Left lung (tissue), 10 donors: ENCODE data around the gene AURKB. TPM values are rescaled to one million over a fixed set of nuclear protein-coding genes. Genes with fewer than 3 reads are reported as not detected.
A peak's percentile ranks its signal among the peaks of the same experiment; 100 is the strongest.
"Not testable (repeated sequence)": the region's sequence is repeated elsewhere in the genome, so short reads cannot be mapped to it uniquely, and the experiment has no call there.

Source experiments
- ATAC-seq: fragments of 200-7000 bp; cut with Tn5 transposase; one replicate; pipeline ENCODE4 v1.9.1; 2020; ENCODE audit warnings: moderate library complexity
- DNase-seq, 4 donors: peaks; one replicate each; pipeline ENCODE4 v3.0.0-alpha.2; 2013 to 2020
- H3K27ac ChIP-seq, 2 donors: fragments of 200-600 bp; sonication (generic) in 1 of 2; one replicate each; pipeline versions ENCODE4 v1.5.0 to v1.8.0; 2020 to 2021
- H3K27me3 ChIP-seq, 2 donors: fragments of 200-600 bp; sonication (generic) in 1 of 2; one replicate each; pipeline versions ENCODE4 v1.5.0 to v1.8.0; 2020 to 2021
- H3K36me3 ChIP-seq, 2 donors: fragments of 200-600 bp; sonication (generic) in 1 of 2; one replicate each; pipeline versions ENCODE4 v1.5.0 to v1.8.0; 2020 to 2021
- H3K4me1 ChIP-seq, 2 donors: fragments of 200-600 bp; one replicate each; pipeline ENCODE4 v1.8.0; 2021
- H3K4me3 ChIP-seq, 2 donors: fragments of 200-600 bp; sonication (generic) in 1 of 2; one replicate each; pipeline versions ENCODE4 v1.5.0 to v1.8.0; 2020 to 2021; ENCODE audit warnings: mild to moderate bottlenecking in 1 of 2
- H3K9me3 ChIP-seq, 2 donors: fragments of 200-600 bp; sonication (generic) in 1 of 2; one replicate each; pipeline versions ENCODE4 v1.5.0 to v1.8.0; 2020 to 2021
- intact Hi-C, 2 donors: fragments of 100-400 bp; cut with DNase I; formaldehyde crosslinking; loops; one replicate each; pipeline versions ENCODE4 v1.11.2 to v1.14.2; 2022
- polyA plus RNA-seq, 6 donors: library from polyadenylated mRNA; unstranded; fragments of 120-200 nt; gene quantifications; one replicate each; pipeline ENCODE4 v1.2.1, GENCODE V29; 2013; ENCODE audit not compliant: insufficient read length in 6 of 6
- total RNA-seq, 2 donors: library from RNA; stranded (reverse); fragmentation: NEBNext Ultra II Directional; extraction: Animal tissue kit (Norgen Biotek cat#: 25700); gene quantifications; one replicate each; pipeline ENCODE4 v1.2.1, GENCODE V29; 2021
- TF ChIP-seq, protein P1 (sequence below), 2 donors: fragments of 200-600 bp; sonication (generic) in 1 of 2; IDR thresholded peaks; one replicate each; pipeline versions ENCODE4 v1.5.0 to v1.8.0; 2021; ENCODE audit warnings: antibody characterized with exemption in 2 of 2
- donor health status: DM: no; HTN: yes; CAD: no.
- donor health status: DM: no; HTN: no; CAD: no.

AURKB gene
- total and polyA plus RNA-seq, 8 donors = 2.7 to 58.0 (median 31.8) TPM

DNA sequence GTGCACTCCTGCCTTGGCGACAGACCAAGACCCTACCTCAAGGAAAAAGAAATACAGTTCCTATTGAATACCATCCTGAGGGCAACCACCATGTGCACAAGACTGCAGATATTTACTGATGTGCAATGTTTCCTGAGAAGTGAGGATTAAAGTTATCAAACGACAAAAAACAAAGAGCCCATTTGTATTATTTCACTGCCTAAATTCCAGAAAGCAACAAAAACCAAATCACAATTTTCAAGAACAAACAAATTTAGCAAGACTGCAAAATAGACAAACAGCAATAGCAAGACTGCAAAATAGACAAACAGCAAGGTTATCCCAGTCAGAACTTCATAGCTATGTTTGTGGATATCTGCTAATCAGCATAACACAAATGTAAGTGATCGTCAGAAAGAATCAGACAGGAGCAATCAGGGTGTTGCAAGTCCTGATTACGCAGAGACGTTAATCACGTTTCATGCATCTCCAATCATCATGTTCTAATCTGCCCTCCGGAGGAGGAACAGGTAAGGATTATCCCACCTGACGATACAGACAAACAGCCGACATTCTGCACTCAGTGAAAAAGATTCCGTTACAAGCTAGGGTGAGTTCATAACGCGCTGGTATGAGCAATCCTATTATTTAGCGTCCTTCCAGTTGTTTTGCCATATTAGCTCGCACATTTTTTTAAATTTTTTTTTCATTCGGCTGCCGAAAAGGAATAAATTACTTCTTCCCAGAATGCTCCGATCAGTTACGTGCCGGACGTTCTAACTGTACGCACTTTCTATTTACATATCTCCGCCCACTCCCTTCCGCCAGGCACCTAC lies 37.1 kb downstream of the AURKB start:
- H3K4me1 ChIP-seq = peaks cover 15 to 35% of the 10 kb centered on the region in 2 donors
- intact Hi-C loops = no loop called here
- no peaks in the 10 kb centered on the region for H3K36me3 ChIP-seq

DNA sequence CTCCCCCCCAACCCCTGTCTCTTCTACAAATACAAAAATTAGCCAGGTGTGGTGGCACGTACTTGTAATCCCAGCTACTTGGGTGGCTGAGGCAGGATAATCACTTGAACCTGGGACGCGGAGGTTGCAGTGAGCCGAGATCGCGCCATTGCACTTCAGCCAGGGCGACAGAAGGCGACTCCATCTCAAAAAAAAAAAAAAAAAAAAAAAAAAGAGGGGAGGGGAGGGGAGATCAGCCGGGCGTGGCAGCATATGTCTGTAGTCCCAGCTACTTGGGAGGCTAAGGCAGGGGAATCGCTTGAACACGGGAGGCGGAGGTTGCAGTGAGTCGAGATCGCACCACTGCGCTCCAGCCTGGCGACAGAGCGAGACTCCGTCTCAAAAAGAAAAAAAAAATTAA lies 40.2 kb downstream of the AURKB start:
- H3K4me3 ChIP-seq, DNase-seq, H3K36me3 ChIP-seq, H3K9me3 ChIP-seq, intact Hi-C loops, H3K27me3 ChIP-seq, ATAC-seq, H3K27ac ChIP-seq: not testable (repeated sequence)
- H3K4me1 ChIP-seq = peaks cover 0 to 21% of the 10 kb centered on the region in 2 donors

More for the DNA sequence above, 37.1 kb downstream of the AURKB start:
- Histone ChIP-seq H3K9me3 (no peaks in the 10 kb centered on the region), H3K27me3 (no peaks in the 10 kb centered on the region), H3K27ac (peak overlapping the region; percentile 90 to 93), H3K4me3 (peak overlapping the region; percentile 21 to 32)
- TF ChIP-seq, protein P1, sequence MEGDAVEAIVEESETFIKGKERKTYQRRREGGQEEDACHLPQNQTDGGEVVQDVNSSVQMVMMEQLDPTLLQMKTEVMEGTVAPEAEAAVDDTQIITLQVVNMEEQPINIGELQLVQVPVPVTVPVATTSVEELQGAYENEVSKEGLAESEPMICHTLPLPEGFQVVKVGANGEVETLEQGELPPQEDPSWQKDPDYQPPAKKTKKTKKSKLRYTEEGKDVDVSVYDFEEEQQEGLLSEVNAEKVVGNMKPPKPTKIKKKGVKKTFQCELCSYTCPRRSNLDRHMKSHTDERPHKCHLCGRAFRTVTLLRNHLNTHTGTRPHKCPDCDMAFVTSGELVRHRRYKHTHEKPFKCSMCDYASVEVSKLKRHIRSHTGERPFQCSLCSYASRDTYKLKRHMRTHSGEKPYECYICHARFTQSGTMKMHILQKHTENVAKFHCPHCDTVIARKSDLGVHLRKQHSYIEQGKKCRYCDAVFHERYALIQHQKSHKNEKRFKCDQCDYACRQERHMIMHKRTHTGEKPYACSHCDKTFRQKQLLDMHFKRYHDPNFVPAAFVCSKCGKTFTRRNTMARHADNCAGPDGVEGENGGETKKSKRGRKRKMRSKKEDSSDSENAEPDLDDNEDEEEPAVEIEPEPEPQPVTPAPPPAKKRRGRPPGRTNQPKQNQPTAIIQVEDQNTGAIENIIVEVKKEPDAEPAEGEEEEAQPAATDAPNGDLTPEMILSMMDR (IDR thresholded peaks at IDR 0.05) = no peak
- ATAC-seq (peak; percentile 90), DNase-seq (peak in 3 of 4 donors; percentile 81 to 94 (median 90))

DNA sequence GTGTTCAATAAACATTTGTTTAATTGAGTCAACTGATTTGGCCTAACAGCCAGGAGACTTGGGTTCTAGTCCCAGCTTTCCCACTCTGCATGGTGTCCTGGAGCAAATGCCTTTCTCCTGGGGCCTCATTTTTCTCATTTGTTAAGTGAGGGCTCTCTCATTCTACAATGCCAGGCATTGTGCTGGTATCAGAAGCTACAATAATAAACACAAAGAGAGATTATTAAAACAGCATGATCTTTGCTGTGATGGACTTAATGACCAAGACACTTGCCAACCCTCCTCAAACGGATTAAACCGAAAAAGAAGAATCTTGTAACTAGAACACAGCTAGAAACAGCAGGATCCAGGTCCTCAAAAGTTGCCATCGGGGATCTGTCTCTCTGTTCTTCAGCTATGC lies 42.8 kb downstream of the AURKB start:
- DNase-seq = no peak

DNA sequence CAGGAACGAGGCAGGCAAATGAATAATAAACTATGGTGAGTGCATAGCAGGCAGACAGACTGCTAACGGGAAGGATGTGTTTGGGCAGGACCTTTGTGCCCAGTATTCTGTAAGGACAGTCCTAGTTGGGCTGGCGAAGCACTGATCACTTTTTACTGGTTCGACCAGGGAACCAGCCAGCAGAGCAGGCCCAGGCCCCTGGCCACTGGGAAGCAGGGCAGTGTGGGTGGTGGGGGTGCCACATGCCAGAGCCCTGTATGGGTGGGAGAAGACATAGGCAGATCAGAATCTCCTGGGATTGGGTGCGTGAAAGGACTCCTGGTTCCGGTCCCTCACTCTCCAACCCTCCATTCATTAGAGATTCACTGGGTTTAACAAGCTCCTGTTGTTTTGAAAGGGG lies 43.6 kb downstream of the AURKB start:
- Histone ChIP-seq H3K9me3 (no peaks in the 10 kb centered on the region), H3K27me3 (no peaks in the 10 kb centered on the region), H3K27ac (no peak overlapping the region), H3K4me3 (no peak overlapping the region), H3K4me1 (peaks cover 20 to 26% of the 10 kb centered on the region in 2 donors), H3K36me3 (peaks cover 0 to under 1% of the 10 kb centered on the region in 2 donors)
- DNase-seq = no peak
- TF ChIP-seq, protein P1 (IDR thresholded peaks at IDR 0.05) = no peak
- no peak for ATAC-seq
- intact Hi-C loops = no loop called here

More for the DNA sequence above, 42.8 kb downstream of the AURKB start:
- Histone ChIP-seq H3K4me3 (no peak overlapping the region), H3K9me3 (no peaks in the 10 kb centered on the region), H3K27me3 (no peaks in the 10 kb centered on the region), H3K4me1 (peaks cover 15 to 25% of the 10 kb centered on the region in 2 donors), H3K27ac (no peak overlapping the region), H3K36me3 (no peaks in the 10 kb centered on the region)
- TF ChIP-seq, protein P1 (IDR thresholded peaks at IDR 0.05) = no peak
- ATAC-seq = no peak
- intact Hi-C loops = no loop called here

DNA sequence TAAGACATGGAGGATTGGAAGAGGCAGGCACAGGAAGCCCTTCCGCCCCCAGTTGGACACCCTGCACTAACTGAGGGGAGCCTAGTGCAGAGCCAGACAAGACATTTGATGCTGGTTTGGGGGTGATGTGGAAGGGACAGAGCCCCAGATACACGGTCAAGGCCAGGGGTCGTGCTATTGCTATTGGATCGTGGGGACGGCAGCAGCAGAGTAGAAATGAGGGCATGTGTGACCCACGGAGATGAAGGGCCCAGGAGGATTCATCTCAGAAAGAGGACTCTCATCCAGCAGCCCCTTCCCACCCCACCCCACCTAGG lies 45.6 kb downstream of the AURKB start:
- Histone ChIP-seq H3K27ac (peak overlapping the region; percentile 92 to 95), H3K9me3 (no peaks in the 10 kb centered on the region), H3K4me1 (peaks cover 28 to 44% of the 10 kb centered on the region in 2 donors), H3K4me3 (no peak overlapping the region), H3K36me3 (peaks cover 0 to 16% of the 10 kb centered on the region in 2 donors), H3K27me3 (no peaks in the 10 kb centered on the region)
- TF ChIP-seq, protein P1 (IDR thresholded peaks at IDR 0.05) = no peak
- intact Hi-C loops = no loop called here
- no peak for ATAC-seq
- no peak for DNase-seq
